ENCODE data around the gene USH2A.

GRCh38 chr1:216250861-216251260 is 172.4 kb downstream of the USH2A start:
- TF ChIP-seq GATA3 (IDR thresholded peaks at IDR 0.05; ENCODE audit: borderline replicate concordance) = no peak
- TF ChIP-seq CTCF (IDR thresholded peaks at IDR 0.05) = no peak
- TF ChIP-seq POLR2A (IDR thresholded peaks at IDR 0.05; ENCODE audit: low read length) = no peak
- TF ChIP-seq EHF (CRISPR knock-in tag; IDR thresholded peaks at IDR 0.05) = no peak
- no peak for TF ChIP-seq CEBPB (IDR thresholded peaks at IDR 0.05)
- TF ChIP-seq CHD4 (IDR thresholded peaks at IDR 0.05; ENCODE audit: borderline replicate concordance) = no peak
- TF ChIP-seq RFX5 (IDR thresholded peaks at IDR 0.05) = no peak
- no peak for TF ChIP-seq BHLHE40 (IDR thresholded peaks at IDR 0.05; ENCODE audit: low read depth, low read length)
- TF ChIP-seq ELK1 (IDR thresholded peaks at IDR 0.05; ENCODE audit: low read depth, low read length) = no peak
- no peak for TF ChIP-seq EP300 (IDR thresholded peaks at IDR 0.05)
- TF ChIP-seq E2F6 (IDR thresholded peaks at IDR 0.05; ENCODE audit: borderline replicate concordance, low read depth) = no peak
- TF ChIP-seq RCOR1 (IDR thresholded peaks at IDR 0.05; ENCODE audit: low read depth, low read length) = no peak
- no peak for TF ChIP-seq POLR2AphosphoS2 (conservative IDR thresholded peaks at IDR 0.05; ENCODE audit: low read length)
